Astrocyte (in vitro differentiated cells and primary cell): Measurements from ENCODE around the gene AK5. TPM values are rescaled to one million over a fixed set of nuclear protein-coding genes. Genes with fewer than 3 reads are reported as not detected.

ENCODE experiments used
- DNase-seq: peaks from one replicate; pipeline ENCODE4 v3.0.0-alpha.2; 2010; ENCODE audit warnings: low read depth
- FAIRE-seq: peaks from 2 replicates; lab custom pipeline; 2011; peaks lifted over from hg19 to GRCh38; lab: Jason Lieb, UNC
- H2AFZ ChIP-seq: 2 replicates; pipeline ENCODE4 v1.6.0; 2012; ENCODE audit warnings: low read depth, low read length, inconsistent platforms
- H3K27ac ChIP-seq: 2 replicates; pipeline ENCODE4 v1.5.1; 2011; ENCODE audit warnings: low read depth, low read length, inconsistent platforms
- H3K27me3 ChIP-seq: 2 replicates; pipeline ENCODE4 v1.6.0; 2011; ENCODE audit warnings: low read length, inconsistent platforms; ENCODE audit not compliant: insufficient read depth
- H3K36me3 ChIP-seq: 2 replicates; pipeline ENCODE4 v1.5.1; 2011; ENCODE audit warnings: low read length, inconsistent platforms; ENCODE audit not compliant: insufficient read depth
- H3K4me1 ChIP-seq: 2 replicates; pipeline ENCODE4 v1.5.1; 2011; ENCODE audit warnings: low read length, inconsistent platforms; ENCODE audit not compliant: insufficient read depth
- H3K4me2 ChIP-seq: 2 replicates; pipeline ENCODE4 v1.6.0; 2012; ENCODE audit warnings: low read length, inconsistent platforms
- H3K4me3 ChIP-seq: 2 replicates; pipeline ENCODE4 v1.5.1; 2011; ENCODE audit warnings: low read depth, mild to moderate bottlenecking, low read length, inconsistent platforms; ENCODE audit not compliant: insufficient read depth
- H3K79me2 ChIP-seq: 2 replicates; pipeline ENCODE4 v1.6.0; 2012; ENCODE audit warnings: mild to moderate bottlenecking, low read length, inconsistent platforms; ENCODE audit not compliant: insufficient read depth
- H3K9ac ChIP-seq: 2 replicates; pipeline ENCODE4 v1.6.0; 2012; ENCODE audit warnings: mild to moderate bottlenecking, low read length, inconsistent platforms
- H3K9me3 ChIP-seq: 2 replicates; pipeline ENCODE4 v1.5.1; 2012; ENCODE audit warnings: low read depth, mild to moderate bottlenecking, low read length, inconsistent platforms; ENCODE audit not compliant: insufficient read depth
- H4K20me1 ChIP-seq: 2 replicates; pipeline ENCODE4 v1.6.0; 2012; ENCODE audit warnings: low read length, inconsistent platforms; ENCODE audit not compliant: insufficient read depth
- H3K27ac Mint-ChIP-seq: one replicate; pipeline ENCODE4 v1.8.0; 2021; ENCODE audit warnings: mild to moderate bottlenecking, mixed read lengths; ENCODE audit not compliant: unreplicated experiment
- H3K27me3 Mint-ChIP-seq: one replicate; pipeline ENCODE4 v1.8.0; 2021; ENCODE audit warnings: low read depth, mixed read lengths; ENCODE audit not compliant: unreplicated experiment
- H3K36me3 Mint-ChIP-seq: one replicate; pipeline ENCODE4 v1.8.0; 2021; ENCODE audit warnings: low read depth, mixed read lengths; ENCODE audit not compliant: unreplicated experiment
- H3K4me1 Mint-ChIP-seq: one replicate; pipeline ENCODE4 v1.8.0; 2021; ENCODE audit warnings: low read depth, mixed read lengths; ENCODE audit not compliant: unreplicated experiment
- H3K4me3 Mint-ChIP-seq: one replicate; pipeline ENCODE4 v1.8.0; 2021; ENCODE audit warnings: mild to moderate bottlenecking, moderate library complexity, mixed read lengths; ENCODE audit not compliant: unreplicated experiment
- H3K9me3 Mint-ChIP-seq: one replicate; pipeline ENCODE4 v1.8.0; 2021; ENCODE audit warnings: mild to moderate bottlenecking, mixed read lengths; ENCODE audit not compliant: unreplicated experiment
- EZH2 ChIP-seq: IDR thresholded peaks from 2 replicates; pipeline ENCODE4 v1.6.1; 2012; ENCODE audit warnings: mild to moderate bottlenecking, low read length, inconsistent platforms; ENCODE audit not compliant: insufficient read depth
- total RNA-seq: library from RNA; stranded (reverse); gene quantifications from 2 replicates; pipeline ENCODE4 v1.2.1, GENCODE V29; 2021
- TF ChIP-seq, protein P1 (sequence below): IDR thresholded peaks from 2 replicates; pipeline ENCODE4 v1.5.1; 2011; ENCODE audit warnings: low read depth, mild to moderate bottlenecking, inconsistent platforms, low read length, moderate library complexity; ENCODE audit not compliant: insufficient read depth

The AK5 gene
- total RNA-seq, 1 donor from 2014 or later: 4.4 TPM

DNA sequence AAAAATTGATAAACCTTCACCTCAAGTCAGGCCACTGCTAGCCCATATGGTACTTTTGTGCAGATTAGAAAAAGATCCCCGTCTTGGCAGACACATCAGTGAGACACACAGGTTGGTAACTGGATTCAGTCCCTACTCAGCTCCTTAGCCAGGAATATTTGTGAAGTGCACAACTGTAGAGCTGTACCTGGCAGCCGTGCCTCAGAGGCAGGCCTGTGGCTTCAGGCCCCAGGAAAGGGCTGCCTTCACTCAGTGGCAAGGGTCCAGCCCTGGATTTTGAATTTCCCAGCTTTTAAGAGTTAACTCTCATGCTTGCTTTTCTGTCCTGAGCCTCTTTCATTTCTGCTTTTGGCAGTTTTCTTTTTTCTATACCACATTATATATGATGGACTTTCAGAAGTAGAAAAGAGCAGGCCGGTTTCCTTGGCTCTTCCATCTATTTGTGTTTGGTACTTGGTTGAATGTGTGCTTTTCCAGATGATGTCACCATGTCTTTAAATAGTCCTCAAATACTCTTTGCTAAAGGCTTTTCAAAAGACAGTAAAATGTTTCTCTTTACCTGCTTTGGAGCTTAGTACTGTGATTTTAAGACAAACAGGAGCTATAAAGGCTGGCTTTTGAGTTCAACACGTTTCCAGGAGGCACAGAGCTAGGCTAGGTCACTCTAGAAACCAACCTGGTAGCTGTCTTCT is 186.6 kb downstream of the AK5 start:
- Histone ChIP-seq H3K27ac (no peak overlapping the region), H3K9ac (no peak overlapping the region), H3K36me3 (no peaks in the 10 kb centered on the region), H3K27me3 (no peaks in the 10 kb centered on the region), H3K9me3 (no peaks in the 10 kb centered on the region), H3K4me2 (no peak overlapping the region), H3K79me2 (no peaks in the 10 kb centered on the region), H4K20me1 (no peaks in the 10 kb centered on the region), H3K4me1 (peaks cover 3% of the 10 kb centered on the region), H2AFZ (no peak overlapping the region), H3K4me3 (no peak overlapping the region)
- H3K27me3 Mint-ChIP-seq: no peaks in the 10 kb centered on the region
- H3K4me1 Mint-ChIP-seq: peaks cover 6% of the 10 kb centered on the region
- DNase-seq (no peak), FAIRE-seq (no peak)
- H3K9me3 Mint-ChIP-seq: peaks cover 2% of the 10 kb centered on the region
- H3K36me3 Mint-ChIP-seq: no peaks in the 10 kb centered on the region
- no peak overlapping the region for H3K27ac Mint-ChIP-seq
- no peak for TF ChIP-seq EZH2
- TF ChIP-seq, protein P1, sequence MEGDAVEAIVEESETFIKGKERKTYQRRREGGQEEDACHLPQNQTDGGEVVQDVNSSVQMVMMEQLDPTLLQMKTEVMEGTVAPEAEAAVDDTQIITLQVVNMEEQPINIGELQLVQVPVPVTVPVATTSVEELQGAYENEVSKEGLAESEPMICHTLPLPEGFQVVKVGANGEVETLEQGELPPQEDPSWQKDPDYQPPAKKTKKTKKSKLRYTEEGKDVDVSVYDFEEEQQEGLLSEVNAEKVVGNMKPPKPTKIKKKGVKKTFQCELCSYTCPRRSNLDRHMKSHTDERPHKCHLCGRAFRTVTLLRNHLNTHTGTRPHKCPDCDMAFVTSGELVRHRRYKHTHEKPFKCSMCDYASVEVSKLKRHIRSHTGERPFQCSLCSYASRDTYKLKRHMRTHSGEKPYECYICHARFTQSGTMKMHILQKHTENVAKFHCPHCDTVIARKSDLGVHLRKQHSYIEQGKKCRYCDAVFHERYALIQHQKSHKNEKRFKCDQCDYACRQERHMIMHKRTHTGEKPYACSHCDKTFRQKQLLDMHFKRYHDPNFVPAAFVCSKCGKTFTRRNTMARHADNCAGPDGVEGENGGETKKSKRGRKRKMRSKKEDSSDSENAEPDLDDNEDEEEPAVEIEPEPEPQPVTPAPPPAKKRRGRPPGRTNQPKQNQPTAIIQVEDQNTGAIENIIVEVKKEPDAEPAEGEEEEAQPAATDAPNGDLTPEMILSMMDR: no peak
- H3K4me3 Mint-ChIP-seq: no peak overlapping the region

DNA sequence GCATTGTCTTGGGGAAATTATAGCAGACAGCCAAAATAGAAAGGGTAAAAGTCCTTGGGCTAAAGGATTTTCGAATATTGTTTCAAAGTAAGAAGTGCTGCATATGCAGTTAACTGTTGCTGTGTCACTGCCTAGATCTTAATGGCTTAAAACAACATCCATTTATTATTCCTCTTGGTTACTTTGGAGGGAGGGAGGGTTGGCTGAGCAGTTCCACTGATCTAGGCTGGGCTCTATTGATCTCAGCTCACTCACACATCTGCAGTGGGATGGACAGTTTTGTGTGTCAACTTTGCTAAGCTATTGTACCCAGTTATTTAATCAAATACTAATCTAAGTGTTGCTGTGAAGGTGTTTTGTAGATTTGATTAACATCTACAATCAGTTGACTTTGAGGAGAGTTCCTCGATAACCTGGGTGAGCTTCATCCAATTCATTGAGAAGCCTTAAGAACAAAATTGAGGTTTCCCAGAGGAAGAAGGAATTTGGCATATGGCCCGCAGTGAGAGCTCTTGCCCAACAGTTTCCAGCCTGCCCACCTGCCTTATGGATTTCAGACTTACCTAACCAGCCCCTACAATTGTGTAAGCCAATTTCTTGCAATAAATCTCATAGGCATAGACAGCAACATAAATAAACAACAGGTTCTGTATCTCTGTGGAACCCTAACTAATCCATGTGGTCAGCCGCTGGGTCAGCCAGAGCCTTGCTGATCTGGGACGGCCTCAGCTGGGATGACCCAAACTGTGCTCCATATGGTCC is 187.3 kb downstream of the AK5 start:
- no peak for TF ChIP-seq EZH2
- TF ChIP-seq, protein P1: no peak
- Mint-ChIP-seq H3K27ac (no peak overlapping the region), H3K36me3 (no peaks in the 10 kb centered on the region), H3K27me3 (no peaks in the 10 kb centered on the region), H3K4me1 (peaks cover 9% of the 10 kb centered on the region), H3K9me3 (peaks cover 2% of the 10 kb centered on the region), H3K4me3 (no peak overlapping the region)
- Histone ChIP-seq H3K79me2 (no peaks in the 10 kb centered on the region), H3K4me3 (no peak overlapping the region), H4K20me1 (no peaks in the 10 kb centered on the region), H3K4me2 (no peak overlapping the region), H3K27me3 (no peaks in the 10 kb centered on the region), H3K36me3 (no peaks in the 10 kb centered on the region), H2AFZ (no peak overlapping the region), H3K9me3 (no peaks in the 10 kb centered on the region), H3K9ac (no peak overlapping the region), H3K4me1 (peaks cover 8% of the 10 kb centered on the region), H3K27ac (no peak overlapping the region)
- no peak for DNase-seq
- no peak for FAIRE-seq
